Measurements from ENCODE around the gene WNT7A.

WNT7A gene

DNA sequence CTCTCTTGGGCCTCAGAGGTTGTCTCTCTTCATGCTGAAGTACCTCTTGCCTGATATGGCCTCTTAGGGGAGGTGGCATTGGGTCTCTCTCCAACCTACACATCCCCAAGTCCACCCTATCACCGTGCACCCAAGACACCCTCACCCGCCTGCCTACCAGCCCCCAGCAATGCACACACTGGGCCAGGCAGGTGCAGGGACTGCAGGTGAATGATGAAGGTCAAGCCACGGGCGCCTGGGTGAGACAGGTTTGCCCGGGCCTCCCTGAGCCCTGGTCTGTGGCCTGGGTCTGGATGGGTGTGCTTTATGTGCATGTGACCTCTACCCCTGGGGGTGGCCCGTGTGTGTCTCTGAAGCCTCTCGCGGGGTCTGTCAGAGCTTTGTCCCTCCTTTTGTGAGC lies 68.3 kb downstream of the WNT7A start:
- in situ Hi-C loops (cut with MboI; ENCODE audit: low sequenced_read_pairs, unreplicated experiment): no loop called here
- no peak for DNase-seq (ENCODE audit: low spot score)
- TF ChIP-seq, protein P1, sequence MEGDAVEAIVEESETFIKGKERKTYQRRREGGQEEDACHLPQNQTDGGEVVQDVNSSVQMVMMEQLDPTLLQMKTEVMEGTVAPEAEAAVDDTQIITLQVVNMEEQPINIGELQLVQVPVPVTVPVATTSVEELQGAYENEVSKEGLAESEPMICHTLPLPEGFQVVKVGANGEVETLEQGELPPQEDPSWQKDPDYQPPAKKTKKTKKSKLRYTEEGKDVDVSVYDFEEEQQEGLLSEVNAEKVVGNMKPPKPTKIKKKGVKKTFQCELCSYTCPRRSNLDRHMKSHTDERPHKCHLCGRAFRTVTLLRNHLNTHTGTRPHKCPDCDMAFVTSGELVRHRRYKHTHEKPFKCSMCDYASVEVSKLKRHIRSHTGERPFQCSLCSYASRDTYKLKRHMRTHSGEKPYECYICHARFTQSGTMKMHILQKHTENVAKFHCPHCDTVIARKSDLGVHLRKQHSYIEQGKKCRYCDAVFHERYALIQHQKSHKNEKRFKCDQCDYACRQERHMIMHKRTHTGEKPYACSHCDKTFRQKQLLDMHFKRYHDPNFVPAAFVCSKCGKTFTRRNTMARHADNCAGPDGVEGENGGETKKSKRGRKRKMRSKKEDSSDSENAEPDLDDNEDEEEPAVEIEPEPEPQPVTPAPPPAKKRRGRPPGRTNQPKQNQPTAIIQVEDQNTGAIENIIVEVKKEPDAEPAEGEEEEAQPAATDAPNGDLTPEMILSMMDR (IDR thresholded peaks at IDR 0.05; ENCODE audit: borderline replicate concordance, control extremely low read depth, extremely low read depth, insufficient read depth, missing control alignments): no peak

DNA sequence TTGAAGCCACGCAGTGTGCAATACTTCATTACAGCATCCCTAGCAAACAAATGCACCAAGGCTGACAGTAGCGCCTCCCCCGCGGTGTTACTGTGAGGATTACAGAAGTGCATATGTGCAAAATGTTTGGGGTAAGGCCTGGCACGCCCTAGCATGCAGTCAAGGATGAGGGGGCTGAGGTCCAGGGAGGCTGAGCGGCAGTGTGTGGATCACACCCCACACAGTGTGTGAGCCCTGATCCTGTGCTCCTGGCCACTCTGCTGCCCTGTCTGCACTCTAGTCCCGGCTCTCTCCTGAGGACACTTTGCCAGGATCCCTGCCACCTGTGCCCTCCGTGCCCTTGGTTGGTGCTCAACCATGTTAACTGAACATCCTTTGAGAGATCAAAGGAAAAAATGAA lies 71.3 kb downstream of the WNT7A start:
- TF ChIP-seq, protein P1 (IDR thresholded peaks at IDR 0.05; ENCODE audit: borderline replicate concordance, control extremely low read depth, extremely low read depth, insufficient read depth, missing control alignments): no peak
- no peak for DNase-seq (ENCODE audit: low spot score)
- in situ Hi-C loops (cut with MboI; ENCODE audit: low sequenced_read_pairs, unreplicated experiment): no loop called here

DNA sequence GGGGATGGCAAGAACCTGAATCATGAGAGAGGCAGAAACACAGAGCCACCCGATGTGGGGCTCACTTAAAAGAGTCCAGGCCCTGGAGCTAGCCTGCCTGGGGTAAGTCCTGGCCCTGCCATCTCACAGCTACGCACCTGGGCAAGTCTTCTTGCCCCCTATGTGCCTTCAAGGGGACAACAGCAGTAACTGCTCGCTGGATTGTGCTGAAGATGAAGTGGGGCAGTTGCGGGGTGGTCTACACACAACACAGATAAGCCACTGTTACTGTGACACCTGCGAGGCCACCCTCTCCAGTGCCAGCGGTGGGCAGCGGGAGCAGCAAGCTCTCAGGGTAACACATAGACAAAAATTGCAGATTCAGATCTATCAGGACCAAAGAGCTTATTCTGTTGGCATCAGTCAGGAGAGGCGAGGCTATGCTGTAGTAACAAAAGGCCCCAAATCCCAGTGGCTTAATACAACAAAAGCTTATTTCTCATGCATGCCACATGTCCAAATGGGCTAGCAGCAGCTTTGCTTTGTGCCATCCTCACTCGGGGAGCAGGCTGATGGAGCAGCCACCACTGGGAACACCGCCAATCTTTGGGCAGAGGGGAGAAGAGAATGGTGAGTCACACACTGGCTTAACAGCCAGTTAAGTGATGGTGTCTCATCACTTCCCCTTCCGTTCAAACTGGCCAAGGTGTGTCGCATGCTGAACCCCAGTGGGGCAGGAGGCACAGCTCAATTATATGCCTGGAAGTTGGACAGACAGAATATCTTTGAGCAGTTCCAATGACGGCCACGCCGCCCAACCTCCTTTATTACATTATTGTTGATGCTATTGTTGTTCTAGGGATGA lies 78.3 kb downstream of the WNT7A start:
- TF ChIP-seq, protein P1 (IDR thresholded peaks at IDR 0.05; ENCODE audit: borderline replicate concordance, control extremely low read depth, extremely low read depth, insufficient read depth, missing control alignments): no peak
- DNase-seq (ENCODE audit: low spot score): no peak
- in situ Hi-C loops (cut with MboI; ENCODE audit: low sequenced_read_pairs, unreplicated experiment): no loop called here

DNA sequence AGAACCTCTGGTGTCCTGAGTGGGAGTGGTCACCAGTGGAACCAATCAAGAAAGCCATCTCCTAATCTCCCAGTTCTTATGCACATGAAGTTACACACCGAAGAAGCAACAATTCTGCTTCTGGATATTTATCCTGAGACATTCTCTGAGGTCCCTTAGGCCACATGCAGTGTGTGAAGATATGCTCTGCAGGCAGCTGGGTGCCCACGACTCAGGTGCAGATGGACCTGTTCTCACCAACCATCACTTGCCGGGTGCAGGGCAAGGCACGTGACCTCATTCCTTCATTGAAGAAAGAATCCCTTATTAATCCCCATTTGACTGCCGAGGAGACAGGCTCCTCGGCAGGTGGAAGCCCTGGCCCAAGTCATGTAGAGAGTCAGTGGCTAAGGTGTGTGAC lies 79.8 kb downstream of the WNT7A start:
- in situ Hi-C loops (cut with MboI; ENCODE audit: low sequenced_read_pairs, unreplicated experiment): no loop called here

DNA sequence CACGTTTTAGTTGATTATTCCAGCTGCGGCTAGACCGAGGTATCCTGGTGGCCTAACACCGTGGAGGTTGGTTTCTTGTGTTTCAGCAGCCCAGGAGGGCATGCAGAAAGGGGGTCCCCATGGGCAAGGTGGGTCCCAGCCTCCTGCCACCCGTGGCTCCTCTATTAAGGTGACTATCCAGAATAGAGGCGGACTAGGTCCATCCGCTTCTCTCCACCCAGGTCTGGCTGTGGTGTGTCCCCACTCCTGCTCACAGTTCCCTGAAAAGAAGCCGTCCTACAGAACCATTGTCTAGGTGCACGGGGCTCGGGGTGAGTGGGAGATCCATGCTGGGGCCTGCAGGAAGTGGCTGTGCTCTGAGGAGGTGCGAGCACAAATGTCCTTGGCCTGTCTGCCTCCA lies 81.5 kb downstream of the WNT7A start:
- TF ChIP-seq, protein P1 (IDR thresholded peaks at IDR 0.05; ENCODE audit: borderline replicate concordance, control extremely low read depth, extremely low read depth, insufficient read depth, missing control alignments): no peak
- DNase-seq (ENCODE audit: low spot score): no peak
- in situ Hi-C loops (cut with MboI; ENCODE audit: low sequenced_read_pairs, unreplicated experiment): no loop called here

More for the DNA sequence above, 79.8 kb downstream of the WNT7A start:
- TF ChIP-seq, protein P1 (IDR thresholded peaks at IDR 0.05; ENCODE audit: borderline replicate concordance, control extremely low read depth, extremely low read depth, insufficient read depth, missing control alignments): no peak
- DNase-seq (ENCODE audit: low spot score): no peak

DNA sequence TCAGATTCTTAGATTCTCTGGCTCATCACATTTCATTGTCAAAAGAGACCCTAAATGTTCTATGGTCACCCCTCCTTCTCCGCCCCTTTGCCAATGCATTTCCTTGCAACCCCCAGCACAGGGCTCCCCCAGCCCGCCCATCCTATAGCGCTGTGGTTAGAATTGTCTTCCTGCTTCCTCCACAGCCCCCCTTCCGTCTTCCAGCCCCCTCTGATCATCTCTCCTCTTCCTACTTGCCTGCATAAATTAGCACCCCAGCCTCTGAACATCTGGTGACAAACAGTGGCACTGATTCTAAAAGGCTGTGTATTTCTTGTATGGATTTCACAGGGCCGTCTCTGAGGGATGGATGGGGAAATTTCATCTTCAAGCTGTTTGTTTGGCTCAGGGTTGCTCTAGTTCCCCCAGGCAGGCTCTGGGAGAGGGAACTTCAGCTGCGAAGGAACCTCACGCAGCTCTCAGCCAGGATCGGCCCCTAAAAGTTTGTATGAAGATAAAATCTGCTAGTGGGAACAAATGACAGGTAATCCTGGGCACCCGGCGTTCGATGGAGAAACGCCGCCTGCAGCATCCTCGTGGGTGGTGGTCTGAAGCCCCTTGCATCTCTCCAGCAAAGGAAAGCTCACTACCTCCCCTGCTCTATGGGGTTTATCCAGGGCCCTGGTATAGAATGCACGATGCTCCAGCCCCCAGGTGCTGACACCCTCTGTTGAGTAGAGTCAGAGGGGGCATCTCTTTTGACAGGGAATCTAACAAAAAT lies 83.0 kb downstream of the WNT7A start:
- in situ Hi-C loops (cut with MboI; ENCODE audit: low sequenced_read_pairs, unreplicated experiment): no loop called here
- no peak for DNase-seq (ENCODE audit: low spot score)
- TF ChIP-seq, protein P1 (IDR thresholded peaks at IDR 0.05; ENCODE audit: borderline replicate concordance, control extremely low read depth, extremely low read depth, insufficient read depth, missing control alignments): no peak
